ENCODE results near the gene TRIO. TPM values are rescaled to one million over a fixed set of nuclear protein-coding genes. Genes with fewer than 3 reads are reported as not detected.

TRIO gene
- total RNA-seq, 1 experiment from 2014 or later = 88.8 TPM

DNA sequence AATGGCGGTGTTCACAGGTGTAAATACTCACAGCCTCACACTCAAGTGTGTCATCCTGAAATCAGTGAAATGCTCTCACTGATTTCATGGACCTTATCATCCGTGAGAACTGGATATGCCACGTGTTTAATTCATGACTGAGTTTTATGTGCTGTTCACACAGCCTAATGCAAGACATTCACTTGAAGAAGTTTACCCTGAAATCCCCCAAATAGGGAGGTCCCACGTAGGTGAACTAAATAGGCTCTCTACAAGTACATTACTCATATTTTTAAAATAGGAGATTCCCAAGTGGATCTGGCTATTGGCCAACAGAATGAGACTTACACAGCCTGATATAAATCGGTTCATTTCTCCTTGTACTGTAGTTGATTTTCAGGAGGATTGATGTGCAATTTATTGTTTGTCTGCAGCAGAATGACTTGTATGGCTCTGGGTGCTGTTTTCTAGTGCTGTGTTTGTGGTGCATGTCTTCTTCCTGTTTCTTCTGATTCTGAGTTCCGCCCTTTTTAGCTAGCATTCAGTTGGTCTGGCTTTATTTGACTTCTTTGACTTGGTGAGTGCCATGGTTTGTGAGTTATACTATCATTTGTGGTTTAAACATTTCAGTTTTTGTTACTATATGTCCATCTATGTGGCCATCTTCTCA lies 25.1 kb downstream of the TRIO start:
- Mint-ChIP-seq H3K27ac (peak overlapping the region; percentile 19), H3K4me1 (peaks cover 70% of the 10 kb centered on the region), H3K36me3 (peaks cover 13% of the 10 kb centered on the region), H3K9me3 (peaks cover 14% of the 10 kb centered on the region), H3K4me3 (no peak overlapping the region), H3K27me3 (ENCODE audit: low read depth) (no peaks in the 10 kb centered on the region)
- TF ChIP-seq SMAD4 (CRISPR knock-in tag; IDR thresholded peaks at IDR 0.05) (no peak), ZNF396 (CRISPR knock-in tag; IDR thresholded peaks at IDR 0.05; ENCODE audit: borderline replicate concordance) (no peak), SP1 (CRISPR knock-in tag; conservative IDR thresholded peaks at IDR 0.05) (no peak), TP53 (CRISPR knock-in tag; IDR thresholded peaks at IDR 0.05) (no peak), CREB1 (CRISPR knock-in tag; IDR thresholded peaks at IDR 0.05) (no peak), ZNF232 (CRISPR knock-in tag; IDR thresholded peaks at IDR 0.05) (no peak), ETV6 (CRISPR knock-in tag; IDR thresholded peaks at IDR 0.05) (no peak), FOXK1 (CRISPR knock-in tag; IDR thresholded peaks at IDR 0.05) (no peak), GABPB1 (CRISPR knock-in tag; IDR thresholded peaks at IDR 0.05) (no peak), NR1H2 (CRISPR knock-in tag; IDR thresholded peaks at IDR 0.05) (no peak), ZNF423 (CRISPR knock-in tag; IDR thresholded peaks at IDR 0.05) (no peak)
- TF ChIP-seq, protein P1, sequence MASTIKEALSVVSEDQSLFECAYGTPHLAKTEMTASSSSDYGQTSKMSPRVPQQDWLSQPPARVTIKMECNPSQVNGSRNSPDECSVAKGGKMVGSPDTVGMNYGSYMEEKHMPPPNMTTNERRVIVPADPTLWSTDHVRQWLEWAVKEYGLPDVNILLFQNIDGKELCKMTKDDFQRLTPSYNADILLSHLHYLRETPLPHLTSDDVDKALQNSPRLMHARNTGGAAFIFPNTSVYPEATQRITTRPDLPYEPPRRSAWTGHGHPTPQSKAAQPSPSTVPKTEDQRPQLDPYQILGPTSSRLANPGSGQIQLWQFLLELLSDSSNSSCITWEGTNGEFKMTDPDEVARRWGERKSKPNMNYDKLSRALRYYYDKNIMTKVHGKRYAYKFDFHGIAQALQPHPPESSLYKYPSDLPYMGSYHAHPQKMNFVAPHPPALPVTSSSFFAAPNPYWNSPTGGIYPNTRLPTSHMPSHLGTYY (CRISPR knock-in tag; IDR thresholded peaks at IDR 0.05) = no peak
- TF ChIP-seq, protein P2, sequence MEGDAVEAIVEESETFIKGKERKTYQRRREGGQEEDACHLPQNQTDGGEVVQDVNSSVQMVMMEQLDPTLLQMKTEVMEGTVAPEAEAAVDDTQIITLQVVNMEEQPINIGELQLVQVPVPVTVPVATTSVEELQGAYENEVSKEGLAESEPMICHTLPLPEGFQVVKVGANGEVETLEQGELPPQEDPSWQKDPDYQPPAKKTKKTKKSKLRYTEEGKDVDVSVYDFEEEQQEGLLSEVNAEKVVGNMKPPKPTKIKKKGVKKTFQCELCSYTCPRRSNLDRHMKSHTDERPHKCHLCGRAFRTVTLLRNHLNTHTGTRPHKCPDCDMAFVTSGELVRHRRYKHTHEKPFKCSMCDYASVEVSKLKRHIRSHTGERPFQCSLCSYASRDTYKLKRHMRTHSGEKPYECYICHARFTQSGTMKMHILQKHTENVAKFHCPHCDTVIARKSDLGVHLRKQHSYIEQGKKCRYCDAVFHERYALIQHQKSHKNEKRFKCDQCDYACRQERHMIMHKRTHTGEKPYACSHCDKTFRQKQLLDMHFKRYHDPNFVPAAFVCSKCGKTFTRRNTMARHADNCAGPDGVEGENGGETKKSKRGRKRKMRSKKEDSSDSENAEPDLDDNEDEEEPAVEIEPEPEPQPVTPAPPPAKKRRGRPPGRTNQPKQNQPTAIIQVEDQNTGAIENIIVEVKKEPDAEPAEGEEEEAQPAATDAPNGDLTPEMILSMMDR (IDR thresholded peaks at IDR 0.05) = no peak
- TF ChIP-seq, protein P3, sequence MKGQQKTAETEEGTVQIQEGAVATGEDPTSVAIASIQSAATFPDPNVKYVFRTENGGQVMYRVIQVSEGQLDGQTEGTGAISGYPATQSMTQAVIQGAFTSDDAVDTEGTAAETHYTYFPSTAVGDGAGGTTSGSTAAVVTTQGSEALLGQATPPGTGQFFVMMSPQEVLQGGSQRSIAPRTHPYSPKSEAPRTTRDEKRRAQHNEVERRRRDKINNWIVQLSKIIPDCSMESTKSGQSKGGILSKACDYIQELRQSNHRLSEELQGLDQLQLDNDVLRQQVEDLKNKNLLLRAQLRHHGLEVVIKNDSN (CRISPR knock-in tag; IDR thresholded peaks at IDR 0.05) = no peak
- TF ChIP-seq, protein P4, sequence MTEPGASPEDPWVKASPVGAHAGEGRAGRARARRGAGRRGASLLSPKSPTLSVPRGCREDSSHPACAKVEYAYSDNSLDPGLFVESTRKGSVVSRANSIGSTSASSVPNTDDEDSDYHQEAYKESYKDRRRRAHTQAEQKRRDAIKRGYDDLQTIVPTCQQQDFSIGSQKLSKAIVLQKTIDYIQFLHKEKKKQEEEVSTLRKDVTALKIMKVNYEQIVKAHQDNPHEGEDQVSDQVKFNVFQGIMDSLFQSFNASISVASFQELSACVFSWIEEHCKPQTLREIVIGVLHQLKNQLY (CRISPR knock-in tag; IDR thresholded peaks at IDR 0.05) = no peak
- TF ChIP-seq, protein P5, sequence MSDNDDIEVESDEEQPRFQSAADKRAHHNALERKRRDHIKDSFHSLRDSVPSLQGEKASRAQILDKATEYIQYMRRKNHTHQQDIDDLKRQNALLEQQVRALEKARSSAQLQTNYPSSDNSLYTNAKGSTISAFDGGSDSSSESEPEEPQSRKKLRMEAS (CRISPR knock-in tag; IDR thresholded peaks at IDR 0.05) = no peak
- TF ChIP-seq, protein P6, sequence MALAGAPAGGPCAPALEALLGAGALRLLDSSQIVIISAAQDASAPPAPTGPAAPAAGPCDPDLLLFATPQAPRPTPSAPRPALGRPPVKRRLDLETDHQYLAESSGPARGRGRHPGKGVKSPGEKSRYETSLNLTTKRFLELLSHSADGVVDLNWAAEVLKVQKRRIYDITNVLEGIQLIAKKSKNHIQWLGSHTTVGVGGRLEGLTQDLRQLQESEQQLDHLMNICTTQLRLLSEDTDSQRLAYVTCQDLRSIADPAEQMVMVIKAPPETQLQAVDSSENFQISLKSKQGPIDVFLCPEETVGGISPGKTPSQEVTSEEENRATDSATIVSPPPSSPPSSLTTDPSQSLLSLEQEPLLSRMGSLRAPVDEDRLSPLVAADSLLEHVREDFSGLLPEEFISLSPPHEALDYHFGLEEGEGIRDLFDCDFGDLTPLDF (CRISPR knock-in tag; IDR thresholded peaks at IDR 0.05) = no peak
- TF ChIP-seq, protein P7, sequence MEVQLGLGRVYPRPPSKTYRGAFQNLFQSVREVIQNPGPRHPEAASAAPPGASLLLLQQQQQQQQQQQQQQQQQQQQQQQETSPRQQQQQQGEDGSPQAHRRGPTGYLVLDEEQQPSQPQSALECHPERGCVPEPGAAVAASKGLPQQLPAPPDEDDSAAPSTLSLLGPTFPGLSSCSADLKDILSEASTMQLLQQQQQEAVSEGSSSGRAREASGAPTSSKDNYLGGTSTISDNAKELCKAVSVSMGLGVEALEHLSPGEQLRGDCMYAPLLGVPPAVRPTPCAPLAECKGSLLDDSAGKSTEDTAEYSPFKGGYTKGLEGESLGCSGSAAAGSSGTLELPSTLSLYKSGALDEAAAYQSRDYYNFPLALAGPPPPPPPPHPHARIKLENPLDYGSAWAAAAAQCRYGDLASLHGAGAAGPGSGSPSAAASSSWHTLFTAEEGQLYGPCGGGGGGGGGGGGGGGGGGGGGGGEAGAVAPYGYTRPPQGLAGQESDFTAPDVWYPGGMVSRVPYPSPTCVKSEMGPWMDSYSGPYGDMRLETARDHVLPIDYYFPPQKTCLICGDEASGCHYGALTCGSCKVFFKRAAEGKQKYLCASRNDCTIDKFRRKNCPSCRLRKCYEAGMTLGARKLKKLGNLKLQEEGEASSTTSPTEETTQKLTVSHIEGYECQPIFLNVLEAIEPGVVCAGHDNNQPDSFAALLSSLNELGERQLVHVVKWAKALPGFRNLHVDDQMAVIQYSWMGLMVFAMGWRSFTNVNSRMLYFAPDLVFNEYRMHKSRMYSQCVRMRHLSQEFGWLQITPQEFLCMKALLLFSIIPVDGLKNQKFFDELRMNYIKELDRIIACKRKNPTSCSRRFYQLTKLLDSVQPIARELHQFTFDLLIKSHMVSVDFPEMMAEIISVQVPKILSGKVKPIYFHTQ (CRISPR knock-in tag; IDR thresholded peaks at IDR 0.05) = no peak
- TF ChIP-seq, protein P8, sequence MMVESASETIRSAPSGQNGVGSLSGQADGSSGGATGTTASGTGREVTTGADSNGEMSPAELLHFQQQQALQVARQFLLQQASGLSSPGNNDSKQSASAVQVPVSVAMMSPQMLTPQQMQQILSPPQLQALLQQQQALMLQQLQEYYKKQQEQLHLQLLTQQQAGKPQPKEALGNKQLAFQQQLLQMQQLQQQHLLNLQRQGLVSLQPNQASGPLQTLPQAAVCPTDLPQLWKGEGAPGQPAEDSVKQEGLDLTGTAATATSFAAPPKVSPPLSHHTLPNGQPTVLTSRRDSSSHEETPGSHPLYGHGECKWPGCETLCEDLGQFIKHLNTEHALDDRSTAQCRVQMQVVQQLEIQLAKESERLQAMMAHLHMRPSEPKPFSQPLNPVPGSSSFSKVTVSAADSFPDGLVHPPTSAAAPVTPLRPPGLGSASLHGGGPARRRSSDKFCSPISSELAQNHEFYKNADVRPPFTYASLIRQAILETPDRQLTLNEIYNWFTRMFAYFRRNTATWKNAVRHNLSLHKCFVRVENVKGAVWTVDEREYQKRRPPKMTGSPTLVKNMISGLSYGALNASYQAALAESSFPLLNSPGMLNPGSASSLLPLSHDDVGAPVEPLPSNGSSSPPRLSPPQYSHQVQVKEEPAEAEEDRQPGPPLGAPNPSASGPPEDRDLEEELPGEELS (CRISPR knock-in tag; IDR thresholded peaks at IDR 0.05) = no peak
- no peak for DNase-seq (ENCODE audit: low spot score)
- CTCF ChIA-PET = no interaction called here
- ATAC-seq = no peak
- POLR2A ChIA-PET = no interaction called here
